Neural crest cell (in vitro differentiated cells): ENCODE results near the gene FGFBP2. TPM values are rescaled to one million over a fixed set of nuclear protein-coding genes. Genes with fewer than 3 reads are reported as not detected.
A peak's percentile ranks its signal among the peaks of the same experiment; 100 is the strongest.

Source experiments
- DNase-seq: peaks from one replicate; pipeline ENCODE4 v3.0.0; 2021; ENCODE audit warnings: low read depth, mixed read lengths, low spot score
- H3K27ac Mint-ChIP-seq: one replicate; pipeline ENCODE4 v1.8.0; 2021; ENCODE audit warnings: mild to moderate bottlenecking, mixed read lengths; ENCODE audit not compliant: unreplicated experiment
- H3K27me3 Mint-ChIP-seq: 2 replicates; pipeline ENCODE4 v1.8.0; 2021; ENCODE audit warnings: low read depth, mild to moderate bottlenecking, mixed read lengths
- H3K36me3 Mint-ChIP-seq: 2 replicates; pipeline ENCODE4 v1.8.0; 2021; ENCODE audit warnings: low read depth, mild to moderate bottlenecking, mixed read lengths
- H3K4me1 Mint-ChIP-seq: 2 replicates; pipeline ENCODE4 v1.8.0; 2021; ENCODE audit warnings: mixed read lengths
- H3K4me3 Mint-ChIP-seq: one replicate; pipeline ENCODE4 v1.8.0; 2021; ENCODE audit warnings: mild to moderate bottlenecking, mixed read lengths
- H3K9me3 Mint-ChIP-seq: 2 replicates; pipeline ENCODE4 v1.8.0; 2021; ENCODE audit warnings: mixed read lengths
- total RNA-seq: library from RNA; stranded (reverse); gene quantifications from 2 replicates; pipeline ENCODE4 v1.2.1, GENCODE V29; 2021
- TF ChIP-seq, protein P1 (sequence below): fragments of 200-600 bp; sonication (generic); conservative IDR thresholded peaks from 2 replicates; pipeline ENCODE4 v1.5.0; 2021; ENCODE audit warnings: antibody characterized with exemption, mild to moderate bottlenecking

The FGFBP2 gene
- total RNA-seq, 1 donor from 2014 or later: 0.28 TPM

DNA sequence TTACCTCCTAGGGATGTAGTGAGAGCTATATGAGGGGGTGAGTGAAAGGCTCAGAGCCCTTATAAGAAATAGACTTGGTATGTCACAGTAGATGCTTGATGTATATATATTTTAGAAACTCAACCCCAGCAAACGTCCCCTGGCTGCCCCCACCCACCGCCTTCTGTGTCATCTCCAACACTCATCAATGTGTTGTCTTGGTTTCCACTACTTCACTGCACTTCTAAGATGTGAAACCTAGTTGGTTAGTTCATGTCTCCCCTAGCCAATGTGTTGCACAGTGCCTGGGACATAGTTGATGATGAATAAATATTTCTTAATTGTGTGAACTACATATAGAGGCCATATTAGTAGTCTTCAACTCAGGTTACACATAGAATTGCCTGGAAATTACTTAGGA, 4.4 kb downstream of the FGFBP2 start:
- Mint-ChIP-seq H3K4me1 (peaks cover 11% of the 10 kb centered on the region), H3K9me3 (peaks cover 18% of the 10 kb centered on the region), H3K4me3 (no peak overlapping the region), H3K36me3 (peaks cover 14% of the 10 kb centered on the region), H3K27me3 (no peaks in the 10 kb centered on the region), H3K27ac (no peak overlapping the region)
- no peak for DNase-seq
- TF ChIP-seq, protein P1, sequence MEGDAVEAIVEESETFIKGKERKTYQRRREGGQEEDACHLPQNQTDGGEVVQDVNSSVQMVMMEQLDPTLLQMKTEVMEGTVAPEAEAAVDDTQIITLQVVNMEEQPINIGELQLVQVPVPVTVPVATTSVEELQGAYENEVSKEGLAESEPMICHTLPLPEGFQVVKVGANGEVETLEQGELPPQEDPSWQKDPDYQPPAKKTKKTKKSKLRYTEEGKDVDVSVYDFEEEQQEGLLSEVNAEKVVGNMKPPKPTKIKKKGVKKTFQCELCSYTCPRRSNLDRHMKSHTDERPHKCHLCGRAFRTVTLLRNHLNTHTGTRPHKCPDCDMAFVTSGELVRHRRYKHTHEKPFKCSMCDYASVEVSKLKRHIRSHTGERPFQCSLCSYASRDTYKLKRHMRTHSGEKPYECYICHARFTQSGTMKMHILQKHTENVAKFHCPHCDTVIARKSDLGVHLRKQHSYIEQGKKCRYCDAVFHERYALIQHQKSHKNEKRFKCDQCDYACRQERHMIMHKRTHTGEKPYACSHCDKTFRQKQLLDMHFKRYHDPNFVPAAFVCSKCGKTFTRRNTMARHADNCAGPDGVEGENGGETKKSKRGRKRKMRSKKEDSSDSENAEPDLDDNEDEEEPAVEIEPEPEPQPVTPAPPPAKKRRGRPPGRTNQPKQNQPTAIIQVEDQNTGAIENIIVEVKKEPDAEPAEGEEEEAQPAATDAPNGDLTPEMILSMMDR: no peak

DNA sequence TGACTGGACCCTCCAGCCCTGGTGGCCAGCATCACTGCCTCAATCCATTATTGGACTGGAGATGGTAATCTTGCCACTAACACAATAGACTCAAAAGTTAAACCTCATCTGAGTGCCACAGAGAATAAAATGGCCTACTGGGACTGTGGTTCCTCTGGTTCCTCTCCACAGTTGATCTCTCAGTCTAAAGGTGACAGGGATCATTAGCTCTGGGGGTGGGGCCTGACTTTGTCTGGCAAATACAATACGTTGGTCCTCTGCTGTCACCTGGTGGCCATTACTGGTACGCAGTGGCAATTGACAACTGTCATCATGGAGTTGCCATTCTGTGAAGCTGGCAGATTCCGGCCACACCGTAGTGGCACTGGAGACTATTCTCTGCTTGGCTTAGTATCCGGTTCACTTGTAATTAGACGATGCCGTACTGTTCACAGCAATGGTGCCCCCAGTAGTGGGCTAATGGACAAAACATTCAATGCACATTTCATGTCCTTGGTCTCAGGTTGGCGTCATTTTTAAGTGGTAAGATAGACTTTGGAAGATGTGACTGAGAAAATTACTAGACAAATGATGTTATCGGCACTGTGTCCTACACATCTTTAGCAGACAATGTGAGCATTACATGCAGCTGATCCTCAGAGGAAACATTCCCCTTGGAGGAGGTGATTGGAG, 6.7 kb downstream of the FGFBP2 start:
- peaks cover 6% of the 10 kb centered on the region for H3K4me1 Mint-ChIP-seq
- peaks cover 17% of the 10 kb centered on the region for H3K36me3 Mint-ChIP-seq
- no peak overlapping the region for H3K27ac Mint-ChIP-seq
- DNase-seq: peak; percentile 70
- peaks cover 27% of the 10 kb centered on the region for H3K9me3 Mint-ChIP-seq
- no peak overlapping the region for H3K4me3 Mint-ChIP-seq
- H3K27me3 Mint-ChIP-seq: no peaks in the 10 kb centered on the region
- TF ChIP-seq, protein P1: peak; percentile 84

DNA sequence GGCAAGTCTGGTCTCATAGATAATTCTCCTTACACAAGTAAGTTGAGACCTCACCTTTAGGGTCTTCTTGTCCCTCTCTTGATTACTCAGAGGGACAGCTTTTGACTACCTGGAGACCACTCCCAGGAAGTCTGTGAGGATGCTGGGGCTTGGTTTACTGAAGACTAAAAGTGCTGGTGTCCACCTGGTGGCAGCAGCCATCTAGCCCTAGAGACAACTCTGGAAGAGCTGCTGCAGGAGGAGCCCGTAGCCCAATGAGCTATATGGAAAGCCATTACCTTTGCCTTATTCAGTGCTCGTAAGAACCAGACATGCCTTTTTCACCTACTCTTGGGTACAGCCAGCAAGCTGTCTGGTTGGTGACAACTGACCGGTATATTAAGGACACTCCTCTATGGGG, 7.3 kb downstream of the FGFBP2 start:
- Mint-ChIP-seq H3K4me3 (no peak overlapping the region), H3K9me3 (peaks cover 27% of the 10 kb centered on the region), H3K27ac (no peak overlapping the region), H3K4me1 (peaks cover 6% of the 10 kb centered on the region), H3K36me3 (peaks cover 17% of the 10 kb centered on the region), H3K27me3 (no peaks in the 10 kb centered on the region)
- DNase-seq: no peak
- TF ChIP-seq, protein P1: no peak

DNA sequence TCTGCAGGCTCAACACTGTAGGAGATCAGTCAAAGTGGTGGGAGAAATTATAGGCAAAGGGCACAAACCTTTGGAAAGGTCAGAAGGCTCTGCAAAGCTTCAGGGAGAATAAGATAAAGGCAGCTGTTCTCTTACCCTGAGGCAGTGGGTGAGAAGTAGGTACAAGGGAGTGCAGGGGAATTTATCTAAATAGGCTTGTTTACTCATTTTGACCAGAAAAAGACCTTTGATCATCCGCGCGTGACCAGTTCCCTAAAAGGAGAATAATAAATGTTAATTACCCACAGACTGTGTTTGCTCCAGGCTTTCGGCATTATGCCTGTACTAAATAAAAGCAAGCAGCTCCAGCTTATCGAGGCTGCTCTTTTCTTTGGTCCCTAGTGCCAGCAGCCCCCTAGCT, 9.3 kb downstream of the FGFBP2 start:
- peaks cover 17% of the 10 kb centered on the region for H3K36me3 Mint-ChIP-seq
- H3K4me1 Mint-ChIP-seq: peaks cover 6% of the 10 kb centered on the region
- no peak overlapping the region for H3K27ac Mint-ChIP-seq
- no peak overlapping the region for H3K4me3 Mint-ChIP-seq
- no peak for DNase-seq
- H3K27me3 Mint-ChIP-seq: no peaks in the 10 kb centered on the region
- H3K9me3 Mint-ChIP-seq: peaks cover 27% of the 10 kb centered on the region
- TF ChIP-seq, protein P1: no peak

DNA sequence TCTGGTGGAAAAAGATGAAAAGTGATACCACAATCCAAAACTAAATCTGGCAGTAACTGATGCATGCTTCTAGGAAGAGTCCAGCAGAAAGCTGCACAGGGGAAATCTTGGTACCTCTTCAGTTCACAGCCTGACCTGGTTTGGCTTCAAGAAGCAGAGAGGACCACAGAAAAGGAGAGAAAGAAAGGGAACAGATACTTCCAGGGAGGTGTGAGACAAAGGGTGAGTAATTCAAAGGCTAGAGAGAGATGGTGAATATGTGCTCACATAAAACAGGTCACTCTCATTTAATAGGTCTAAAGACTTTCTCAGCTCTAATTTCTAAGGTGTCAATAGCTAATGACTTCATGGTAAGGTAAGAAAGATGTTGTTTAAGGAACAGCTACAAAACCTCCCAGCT, 11.2 kb downstream of the FGFBP2 start:
- Mint-ChIP-seq H3K27me3 (no peaks in the 10 kb centered on the region), H3K4me1 (peaks cover 6% of the 10 kb centered on the region), H3K27ac (no peak overlapping the region), H3K4me3 (no peak overlapping the region), H3K9me3 (peaks cover 29% of the 10 kb centered on the region), H3K36me3 (peaks cover 17% of the 10 kb centered on the region)
- DNase-seq: no peak
- TF ChIP-seq, protein P1: no peak
